Adrenal gland (tissue), 5 donors: ENCODE measurements around the gene TANC1.

Experiments
- POLR2A ChIP-seq, 2 donors: fragments of 450-650 bp; IDR thresholded peaks; one replicate each; pipeline ENCODE4 v1.6.1; 2017; ENCODE audit warnings: antibody characterized with exemption in 2 of 2, mild to moderate bottlenecking in 2 of 2, moderate library complexity in 1 of 2
- TF ChIP-seq, protein P1 (sequence below), 6 experiments: fragments of 450-650 bp in 4 of 6; fragments of 200-600 bp in 2 of 6; sonication (generic) in 1 of 6; IDR thresholded peaks; 1 replicate in 5 of 6; 2 replicates in 1 of 6; pipeline versions ENCODE4 v1.5.1 to v1.8.0; 2016 to 2021; ENCODE audit warnings: antibody characterized with exemption in 6 of 6, mild to moderate bottlenecking in 2 of 6, moderate library complexity in 1 of 6
- donor health status: DM: no; HTN: no; CAD: no.

GRCh38 chr2:159149747-159150146, 181.3 kb downstream of the TANC1 start:
- TF ChIP-seq, protein P1, sequence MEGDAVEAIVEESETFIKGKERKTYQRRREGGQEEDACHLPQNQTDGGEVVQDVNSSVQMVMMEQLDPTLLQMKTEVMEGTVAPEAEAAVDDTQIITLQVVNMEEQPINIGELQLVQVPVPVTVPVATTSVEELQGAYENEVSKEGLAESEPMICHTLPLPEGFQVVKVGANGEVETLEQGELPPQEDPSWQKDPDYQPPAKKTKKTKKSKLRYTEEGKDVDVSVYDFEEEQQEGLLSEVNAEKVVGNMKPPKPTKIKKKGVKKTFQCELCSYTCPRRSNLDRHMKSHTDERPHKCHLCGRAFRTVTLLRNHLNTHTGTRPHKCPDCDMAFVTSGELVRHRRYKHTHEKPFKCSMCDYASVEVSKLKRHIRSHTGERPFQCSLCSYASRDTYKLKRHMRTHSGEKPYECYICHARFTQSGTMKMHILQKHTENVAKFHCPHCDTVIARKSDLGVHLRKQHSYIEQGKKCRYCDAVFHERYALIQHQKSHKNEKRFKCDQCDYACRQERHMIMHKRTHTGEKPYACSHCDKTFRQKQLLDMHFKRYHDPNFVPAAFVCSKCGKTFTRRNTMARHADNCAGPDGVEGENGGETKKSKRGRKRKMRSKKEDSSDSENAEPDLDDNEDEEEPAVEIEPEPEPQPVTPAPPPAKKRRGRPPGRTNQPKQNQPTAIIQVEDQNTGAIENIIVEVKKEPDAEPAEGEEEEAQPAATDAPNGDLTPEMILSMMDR (IDR thresholded peaks at IDR 0.05): no peak
- TF ChIP-seq POLR2A (IDR thresholded peaks at IDR 0.05): no peak
